AG09309 (cell line): ENCODE data around the gene FSTL3.

Experiments
- DNase-seq: peaks from one replicate; pipeline ENCODE4 v3.0.0-alpha.2; 2010; ENCODE audit warnings: low read depth
- H3K4me3 ChIP-seq: 2 replicates; pipeline ENCODE4 v1.5.1; 2011; ENCODE audit warnings: mild to moderate bottlenecking, low read depth, low read length, moderate library complexity; ENCODE audit not compliant: control insufficient read depth
- TF ChIP-seq, protein P1 (sequence below): IDR thresholded peaks from 2 replicates; pipeline ENCODE4 v1.5.1; 2011; ENCODE audit warnings: mild to moderate bottlenecking, low read depth, low read length, inconsistent platforms; ENCODE audit not compliant: insufficient read depth, control insufficient read depth; ENCODE audit errors: missing control alignments

FSTL3 gene

DNA sequence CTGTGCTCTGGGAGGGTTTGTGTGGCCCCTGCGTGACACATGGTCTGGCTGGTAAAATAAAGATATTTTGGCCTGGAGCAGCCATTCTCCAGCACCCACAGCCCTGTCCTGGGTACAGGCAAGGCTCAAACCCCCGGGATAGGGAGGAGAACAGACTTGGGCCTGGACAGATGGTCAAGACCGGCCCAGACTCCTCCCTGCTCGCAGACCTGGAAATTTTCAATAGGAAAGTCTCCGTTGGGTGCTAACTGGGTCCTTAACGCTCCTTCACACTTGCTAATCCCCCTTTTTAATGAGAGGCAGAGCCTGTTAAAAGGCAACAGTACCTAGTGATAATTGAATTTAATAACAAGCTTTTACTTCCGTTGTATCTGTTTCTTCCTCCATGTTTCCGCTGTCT, 35.1 kb downstream of the FSTL3 start:
- DNase-seq: no peak
- TF ChIP-seq, protein P1, sequence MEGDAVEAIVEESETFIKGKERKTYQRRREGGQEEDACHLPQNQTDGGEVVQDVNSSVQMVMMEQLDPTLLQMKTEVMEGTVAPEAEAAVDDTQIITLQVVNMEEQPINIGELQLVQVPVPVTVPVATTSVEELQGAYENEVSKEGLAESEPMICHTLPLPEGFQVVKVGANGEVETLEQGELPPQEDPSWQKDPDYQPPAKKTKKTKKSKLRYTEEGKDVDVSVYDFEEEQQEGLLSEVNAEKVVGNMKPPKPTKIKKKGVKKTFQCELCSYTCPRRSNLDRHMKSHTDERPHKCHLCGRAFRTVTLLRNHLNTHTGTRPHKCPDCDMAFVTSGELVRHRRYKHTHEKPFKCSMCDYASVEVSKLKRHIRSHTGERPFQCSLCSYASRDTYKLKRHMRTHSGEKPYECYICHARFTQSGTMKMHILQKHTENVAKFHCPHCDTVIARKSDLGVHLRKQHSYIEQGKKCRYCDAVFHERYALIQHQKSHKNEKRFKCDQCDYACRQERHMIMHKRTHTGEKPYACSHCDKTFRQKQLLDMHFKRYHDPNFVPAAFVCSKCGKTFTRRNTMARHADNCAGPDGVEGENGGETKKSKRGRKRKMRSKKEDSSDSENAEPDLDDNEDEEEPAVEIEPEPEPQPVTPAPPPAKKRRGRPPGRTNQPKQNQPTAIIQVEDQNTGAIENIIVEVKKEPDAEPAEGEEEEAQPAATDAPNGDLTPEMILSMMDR: no peak
- H3K4me3 ChIP-seq: no peak overlapping the region

DNA sequence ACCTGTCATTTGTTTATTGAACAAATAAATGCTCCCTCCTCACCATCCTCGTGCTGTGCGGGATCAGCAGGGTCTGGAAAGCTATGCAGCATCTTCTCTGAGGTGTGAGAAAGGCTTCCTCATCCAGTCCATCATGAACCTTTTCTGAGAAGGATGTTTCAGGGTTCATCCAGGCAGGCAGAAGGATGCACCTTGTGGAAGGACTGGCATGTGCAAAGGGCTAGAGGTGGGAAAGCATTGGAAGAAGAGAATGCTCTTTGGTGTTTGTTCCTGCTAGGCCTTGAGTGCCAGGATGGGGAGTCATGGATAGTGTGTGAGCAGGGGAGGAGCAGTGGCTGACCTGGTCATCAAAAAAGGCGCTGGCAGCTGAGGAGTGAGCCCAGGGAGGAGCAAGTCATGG, 39.2 kb downstream of the FSTL3 start:
- TF ChIP-seq, protein P1: no peak
- H3K4me3 ChIP-seq: no peak overlapping the region
- DNase-seq: no peak

DNA sequence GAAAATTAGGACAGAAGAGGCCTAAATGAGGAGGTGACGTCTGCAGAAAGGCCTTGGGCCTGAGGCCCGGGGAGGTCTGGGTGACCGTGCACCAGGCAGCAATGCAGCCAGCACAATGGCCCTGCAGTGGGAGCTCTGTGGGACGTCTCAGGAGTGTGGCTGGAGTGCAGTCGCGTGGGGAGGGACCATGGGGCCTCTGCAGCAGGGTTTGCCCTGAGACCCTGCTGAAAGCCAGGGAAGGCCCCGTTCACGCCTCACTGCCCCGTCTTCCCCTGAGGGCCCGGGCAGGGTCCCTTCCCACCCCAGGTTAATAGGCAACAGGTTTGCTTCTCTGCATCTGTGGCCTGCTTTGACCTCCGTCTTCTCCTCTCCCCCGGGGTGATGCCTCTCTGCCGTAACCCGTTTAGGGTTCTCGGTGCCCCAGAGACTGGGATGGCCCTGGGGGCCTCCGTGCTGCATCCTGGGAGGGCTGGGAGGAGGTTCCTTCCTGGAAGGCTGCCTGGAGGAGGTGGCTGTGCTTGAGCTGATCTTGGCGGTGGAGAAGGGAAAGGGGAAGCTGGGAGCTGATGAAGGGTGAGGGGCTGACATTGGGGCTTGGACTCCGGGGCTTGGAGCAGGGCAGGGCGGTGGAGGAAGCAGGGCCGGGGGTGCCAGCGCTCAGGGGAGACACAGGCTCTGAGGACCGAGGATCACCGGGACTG, 42.2 kb downstream of the FSTL3 start:
- TF ChIP-seq, protein P1: no peak
- DNase-seq: no peak
- no peak overlapping the region for H3K4me3 ChIP-seq

DNA sequence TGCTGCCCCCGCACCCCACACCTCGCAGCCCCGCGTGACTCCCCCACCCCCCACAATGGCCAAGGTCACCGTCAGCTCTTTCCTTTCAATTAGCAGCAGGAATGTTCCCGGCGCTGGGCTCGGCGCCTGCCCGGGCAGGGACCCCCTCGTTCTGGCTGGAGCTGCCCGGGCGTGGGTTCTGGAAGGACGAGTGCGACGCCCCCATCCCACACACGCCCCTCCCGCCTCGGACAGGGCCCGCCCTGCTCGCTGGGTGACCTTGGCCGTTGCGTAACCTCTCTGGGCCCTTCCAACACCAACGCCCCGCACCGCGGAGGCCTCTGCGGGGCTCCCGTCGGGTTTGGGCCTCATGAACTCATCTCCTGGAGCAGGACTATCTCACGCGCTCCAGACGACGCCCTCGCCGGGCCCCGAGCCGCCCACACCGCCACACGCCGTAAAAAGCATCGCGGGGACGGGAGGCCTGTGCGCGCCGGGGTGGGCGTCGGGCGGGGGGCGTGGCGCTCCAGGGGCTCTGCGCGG, 42.9 kb downstream of the FSTL3 start:
- no peak for DNase-seq
- H3K4me3 ChIP-seq: no peak overlapping the region
- TF ChIP-seq, protein P1: no peak

DNA sequence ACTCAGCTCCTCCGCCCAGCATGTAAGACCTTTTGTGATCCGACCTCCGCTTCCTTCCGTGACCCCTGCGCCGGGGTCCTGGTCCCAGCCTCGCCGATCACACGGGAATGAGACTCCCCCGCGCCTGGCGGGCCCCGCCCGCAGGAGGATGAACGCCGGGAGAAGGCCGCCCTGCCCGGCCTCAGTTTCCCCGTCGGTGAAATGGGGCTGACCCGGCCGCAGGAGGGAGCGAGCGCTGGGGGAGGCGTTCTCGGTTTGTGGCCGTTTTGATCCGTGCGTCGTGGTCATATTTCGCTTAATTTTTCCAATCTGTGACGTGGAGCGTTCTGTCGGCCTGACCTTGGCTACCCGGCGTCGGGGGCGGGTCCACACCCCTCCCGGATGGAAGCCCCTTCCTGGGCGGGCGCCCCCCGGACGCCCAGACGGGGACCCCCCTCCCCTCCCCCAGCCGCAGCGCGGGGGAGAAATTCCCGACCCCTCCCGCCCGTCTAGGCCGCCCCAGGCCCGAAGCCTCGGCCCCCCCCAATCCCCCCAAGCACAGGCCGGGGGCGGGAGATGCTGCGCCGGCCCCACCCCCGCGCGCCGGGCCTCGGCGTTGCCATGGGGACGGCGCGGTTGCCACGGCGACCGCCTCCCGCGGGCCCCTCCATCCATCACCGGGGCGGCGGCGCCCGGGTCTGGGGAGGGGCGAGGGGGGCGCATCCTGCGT, 43.6 kb downstream of the FSTL3 start:
- TF ChIP-seq, protein P1: no peak
- DNase-seq: no peak
- H3K4me3 ChIP-seq: no peak overlapping the region

DNA sequence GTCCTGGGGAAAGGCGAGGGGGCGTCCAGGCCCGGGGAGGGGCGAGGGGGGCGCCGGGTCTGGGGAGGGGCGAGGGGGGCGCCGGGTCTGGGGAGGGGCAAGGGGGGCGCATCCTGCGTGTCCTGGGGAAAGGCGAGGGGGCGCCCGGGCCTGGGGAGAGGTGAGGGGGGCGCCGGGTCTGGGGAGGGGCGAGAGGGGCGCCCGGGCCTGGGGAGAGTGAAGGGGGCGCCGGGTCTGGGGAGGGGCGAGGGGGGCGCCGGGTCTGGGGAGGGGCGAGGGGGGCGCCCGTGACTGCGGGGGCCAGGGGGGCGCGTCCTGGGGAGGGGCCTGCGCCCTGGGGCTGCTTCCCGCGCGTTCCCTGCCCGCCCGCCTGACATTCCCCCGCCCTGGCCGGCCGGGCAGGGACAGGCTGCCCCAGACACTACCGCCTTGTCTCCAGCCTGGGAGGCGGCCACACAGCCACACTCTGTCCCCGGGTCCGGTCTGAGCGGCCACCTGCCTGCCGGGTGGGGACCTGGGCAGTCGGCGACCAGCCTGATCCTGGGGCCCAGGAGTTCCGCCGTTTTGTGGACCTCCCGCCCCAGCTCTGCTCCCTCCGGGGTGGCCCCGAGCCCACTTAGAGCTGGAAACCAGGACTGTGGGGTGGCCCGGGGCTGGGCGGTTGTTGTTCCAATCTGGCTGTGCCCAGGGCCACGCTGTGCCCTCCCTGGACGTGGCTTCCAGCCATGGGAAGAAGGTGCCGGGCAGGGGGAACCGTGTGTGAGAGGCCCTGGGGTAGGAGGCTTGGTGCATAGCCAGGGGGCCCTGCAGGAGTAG, 44.4 kb downstream of the FSTL3 start:
- H3K4me3 ChIP-seq: no peak overlapping the region
- DNase-seq: no peak

More for the DNA sequence above, 44.4 kb downstream of the FSTL3 start:
- TF ChIP-seq, protein P1: no peak
